ENCODE measurements around the gene PARP1.
"Not testable (repeated sequence)": the region's sequence is repeated elsewhere in the genome, so short reads cannot be mapped to it uniquely, and the experiment has no call there.

Gene PARP1

GRCh38 chr1:226344441-226345259, 63.2 kb downstream of the PARP1 start:
- no peak for DNase-seq

- DNase-seq, result no peak
These were observed 65.2 kb downstream of the PARP1 start for GRCh38 chr1:226342656-226343055.

GRCh38 chr1:226340111-226340510, 67.8 kb downstream of the PARP1 start:
- not testable (repeated sequence) for DNase-seq

DNA sequence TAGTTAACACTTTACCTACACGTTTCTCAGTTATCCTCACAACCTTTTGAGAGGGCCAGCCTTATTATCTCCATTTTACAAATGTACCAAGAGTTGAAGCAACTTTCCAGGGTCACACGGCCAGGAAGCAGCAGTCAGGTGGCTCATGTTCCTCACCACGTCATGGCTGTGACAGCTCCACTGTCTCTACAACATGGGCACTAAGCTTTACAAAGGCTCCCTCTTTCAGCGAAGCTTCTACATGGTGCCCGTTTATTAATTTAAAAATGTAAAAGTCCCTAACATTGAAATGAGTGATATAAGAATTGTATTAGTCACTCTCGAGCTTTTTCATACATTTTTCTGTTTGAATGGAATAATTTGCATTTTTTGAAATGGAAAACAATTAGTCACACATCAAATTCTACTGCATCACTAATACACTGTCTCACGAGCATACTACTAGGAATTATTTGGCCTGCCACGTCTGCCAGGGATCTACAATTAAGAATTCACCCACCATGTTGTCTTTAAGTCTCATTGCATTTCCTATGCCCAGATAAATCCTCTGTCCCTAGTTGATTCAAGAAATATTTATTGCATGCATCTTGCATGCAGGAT, 70.5 kb downstream of the PARP1 start:
- no peak for DNase-seq

DNA sequence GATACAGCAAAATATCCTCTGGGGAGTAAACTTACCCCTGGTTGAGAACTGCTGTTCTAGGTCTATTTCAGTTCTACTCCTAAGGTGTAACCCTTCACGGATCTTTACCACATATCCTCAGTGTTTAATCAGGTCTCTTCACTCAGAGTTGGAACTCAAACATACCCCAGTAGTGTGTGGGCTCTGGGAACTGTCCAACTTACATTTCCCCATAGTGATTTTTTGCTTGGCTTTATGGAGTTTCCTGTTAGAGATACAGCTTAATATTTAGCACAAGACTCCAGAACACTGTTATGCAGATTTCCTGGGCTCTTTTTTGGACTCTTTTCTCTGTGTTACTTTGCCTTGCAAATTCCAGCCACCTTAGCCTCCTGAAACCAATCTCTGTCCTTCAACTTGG, 72.2 kb downstream of the PARP1 start:
- no peak for DNase-seq

- no peak for DNase-seq
These were observed 74.9 kb downstream of the PARP1 start for GRCh38 chr1:226332947-226333346.

DNA sequence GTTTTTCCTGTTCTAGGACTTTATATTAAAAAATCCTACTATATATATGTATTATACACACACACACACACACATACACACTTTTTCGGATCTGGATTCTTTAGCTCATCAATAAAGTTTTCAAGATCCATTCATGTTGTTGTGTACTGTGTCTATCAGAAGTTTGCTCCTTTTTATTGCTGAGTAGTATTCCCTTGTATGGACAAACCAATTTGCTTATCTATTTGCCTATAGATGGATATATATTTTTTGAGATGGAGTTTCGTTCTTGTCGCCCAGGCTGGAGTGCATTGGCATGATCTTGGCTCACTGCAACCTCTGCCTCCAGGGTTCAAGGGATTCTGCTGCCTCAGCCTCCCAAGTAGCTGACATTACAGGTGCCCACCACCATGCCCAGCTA, 78.7 kb downstream of the PARP1 start:
- no peak for DNase-seq

DNA sequence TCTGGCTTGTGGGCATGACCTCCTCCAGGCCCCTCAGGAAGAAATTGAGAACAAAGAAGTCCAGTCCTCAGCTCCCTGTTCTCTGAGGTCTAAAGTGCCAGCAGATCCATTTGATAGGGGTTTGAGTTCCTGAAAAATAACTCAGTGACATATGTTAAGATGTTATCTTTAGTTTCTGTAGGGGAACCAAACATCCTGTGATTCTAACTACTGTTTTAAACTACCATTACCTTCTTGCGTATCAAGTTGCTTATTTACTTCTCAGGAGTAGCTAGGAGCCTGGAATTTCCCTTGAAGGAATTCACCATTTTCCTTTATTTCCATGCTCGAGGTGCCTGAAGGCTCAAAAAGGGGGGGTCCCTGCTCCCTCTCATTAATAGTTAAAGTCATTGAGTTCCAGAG, 80.1 kb downstream of the PARP1 start:
- no peak for DNase-seq

DNA sequence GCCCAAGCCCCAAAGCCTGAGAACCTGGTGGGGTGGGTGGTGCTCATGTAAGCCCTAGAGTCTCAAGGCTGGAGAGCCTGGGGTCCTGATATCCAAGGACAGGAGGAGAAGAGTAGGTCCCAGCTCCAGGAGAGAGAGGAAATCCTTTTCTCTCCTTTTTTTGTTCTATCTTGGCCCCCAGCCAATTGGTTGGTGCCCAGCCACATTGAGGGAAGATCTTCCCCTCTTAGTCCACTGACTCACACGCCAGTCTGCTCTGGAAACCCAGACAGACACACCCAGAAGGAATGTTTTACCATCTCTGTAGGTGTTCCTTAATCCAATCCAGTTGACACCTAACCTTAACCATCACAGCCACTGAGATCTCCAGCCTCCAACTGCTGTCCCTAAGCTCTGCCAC, 82.7 kb downstream of the PARP1 start:
- no peak for DNase-seq

DNA sequence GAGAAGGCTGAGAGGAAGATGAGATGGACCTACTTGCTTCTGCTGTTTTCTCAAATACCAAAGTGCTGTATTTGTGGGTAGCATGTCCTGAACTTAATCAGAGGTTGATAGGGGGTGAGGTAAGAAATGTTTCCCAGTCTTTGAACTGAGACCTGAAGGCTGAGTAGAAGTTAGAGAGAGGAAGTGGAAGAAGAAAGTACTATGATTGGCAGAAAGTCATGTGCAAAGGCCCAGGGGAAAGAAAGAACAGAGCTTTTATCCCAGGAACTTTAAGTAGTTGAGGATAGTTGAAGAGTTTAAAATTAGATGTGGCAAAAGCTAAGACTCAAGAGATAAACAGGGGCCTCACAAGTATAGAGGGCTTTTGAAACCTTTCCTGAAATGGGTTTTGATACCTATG, 83.4 kb downstream of the PARP1 start:
- DNase-seq, result no peak

- DNase-seq, result no peak
These were observed 84.9 kb downstream of the PARP1 start for GRCh38 chr1:226322986-226323385.

GRCh38 chr1:226320930-226321329, 87.0 kb downstream of the PARP1 start:
- DNase-seq, result no peak

DNA sequence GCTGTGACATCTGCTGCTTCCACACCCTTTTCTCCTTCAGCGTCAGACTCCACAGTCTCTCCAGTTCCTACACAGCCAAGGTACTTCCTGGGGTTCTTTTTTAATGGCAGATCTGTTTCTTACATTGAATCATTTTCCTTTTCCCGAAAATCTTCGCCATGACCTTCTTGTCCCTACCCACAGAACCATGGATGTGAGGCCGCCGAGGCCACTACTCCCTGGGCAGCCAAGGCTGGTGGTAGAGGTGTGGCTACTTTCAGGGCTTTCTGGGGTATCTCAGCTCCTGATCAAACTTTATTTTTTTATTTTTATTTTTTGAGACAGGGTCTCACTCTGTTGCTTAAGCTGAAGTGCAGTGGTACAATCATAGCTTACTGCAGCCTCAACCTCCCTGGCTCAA, 89.4 kb downstream of the PARP1 start:
- no peak for DNase-seq

DNA sequence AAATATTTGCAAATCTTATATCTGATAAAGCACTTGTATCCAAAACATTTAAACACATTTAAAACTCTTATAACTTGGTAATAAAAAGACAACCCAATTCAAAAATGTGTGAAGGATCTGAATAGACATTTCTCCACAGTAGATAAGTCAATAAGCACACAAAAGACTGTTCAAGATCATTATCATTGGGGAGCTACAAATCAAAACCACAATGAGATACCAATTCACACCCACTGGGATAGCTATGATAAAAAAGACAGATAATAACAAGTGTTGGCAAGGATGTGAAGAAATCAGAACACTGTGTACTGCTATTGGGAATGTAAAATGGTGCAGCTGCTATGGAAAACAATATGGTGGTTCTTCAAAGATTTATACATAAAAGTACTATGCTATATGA, 93.8 kb downstream of the PARP1 start:
- no peak for DNase-seq

DNA sequence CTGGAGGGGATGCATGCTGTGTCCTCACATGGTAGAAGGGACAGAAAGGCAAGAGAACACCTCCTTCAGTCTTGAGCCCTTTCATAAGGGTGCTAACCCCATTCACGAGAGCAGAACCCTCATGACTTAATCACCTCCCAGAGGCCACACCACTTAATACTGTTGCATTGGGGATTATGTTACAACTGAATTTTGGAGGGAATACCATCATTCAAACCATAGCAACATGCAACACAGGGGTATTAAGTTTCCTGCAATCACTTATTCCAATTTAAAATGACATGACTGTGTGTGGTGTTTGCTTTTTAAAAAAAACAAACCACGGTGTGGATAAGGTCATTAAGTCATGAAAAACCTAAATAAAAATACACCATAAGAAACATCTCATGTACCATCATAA, 95.8 kb downstream of the PARP1 start:
- no peak for DNase-seq

GRCh38 chr1:226311376-226311775, 96.5 kb downstream of the PARP1 start:
- DNase-seq, result no peak
